GM12872 (cell line): Measurements from ENCODE around the gene OR1D5.

Experiments used
- TF ChIP-seq, protein P1 (sequence below): IDR thresholded peaks from 3 replicates; pipeline ENCODE4 v1.5.1; 2011; ENCODE audit warnings: low read depth, mild to moderate bottlenecking, low read length, moderate library complexity; ENCODE audit not compliant: insufficient read depth

Gene OR1D5

DNA sequence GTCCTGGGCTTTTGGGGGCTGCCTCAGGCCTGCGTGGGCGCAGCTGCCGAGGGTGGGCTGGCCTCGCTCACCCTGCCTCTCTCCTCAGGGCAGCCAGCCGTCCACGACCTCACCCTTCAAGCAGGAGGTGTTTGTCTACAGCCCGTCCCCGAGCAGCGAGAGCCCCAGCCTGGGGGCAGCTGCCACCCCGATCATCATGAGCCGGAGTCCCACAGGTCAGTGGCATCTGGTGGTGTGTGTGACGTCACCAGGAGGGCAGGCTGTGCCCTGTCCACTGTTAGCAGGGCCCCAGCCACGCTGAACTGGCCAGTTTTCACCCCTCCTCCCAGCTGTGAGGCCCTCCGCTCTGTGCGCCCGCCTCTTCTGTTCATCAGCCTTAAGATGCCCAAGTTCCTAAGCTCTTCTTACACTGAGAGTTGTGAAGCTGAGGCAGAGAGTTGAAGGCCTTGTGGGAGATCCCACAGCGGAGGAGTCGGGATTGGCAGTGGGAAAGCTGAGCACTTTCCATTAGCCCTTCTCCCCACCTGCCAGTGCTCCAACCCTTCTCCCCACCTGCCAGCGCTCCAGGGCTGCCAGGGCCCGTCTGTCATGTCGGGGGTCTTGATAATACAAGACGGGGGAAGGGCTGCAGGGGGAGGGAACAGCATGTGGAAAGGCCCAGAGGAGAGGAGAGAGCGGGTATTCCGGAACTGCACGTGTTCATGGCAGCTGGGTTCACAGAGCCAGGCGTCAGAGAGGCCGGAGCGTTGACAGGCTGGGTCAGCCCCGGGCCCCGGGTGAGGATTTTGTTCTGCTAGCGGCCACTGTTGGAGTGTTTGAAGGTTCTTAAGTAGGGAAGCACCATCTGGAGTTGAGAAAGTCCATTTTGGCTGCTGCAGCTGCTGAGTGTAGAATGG lies 36.3 kb downstream of the OR1D5 start:
- TF ChIP-seq, protein P1, sequence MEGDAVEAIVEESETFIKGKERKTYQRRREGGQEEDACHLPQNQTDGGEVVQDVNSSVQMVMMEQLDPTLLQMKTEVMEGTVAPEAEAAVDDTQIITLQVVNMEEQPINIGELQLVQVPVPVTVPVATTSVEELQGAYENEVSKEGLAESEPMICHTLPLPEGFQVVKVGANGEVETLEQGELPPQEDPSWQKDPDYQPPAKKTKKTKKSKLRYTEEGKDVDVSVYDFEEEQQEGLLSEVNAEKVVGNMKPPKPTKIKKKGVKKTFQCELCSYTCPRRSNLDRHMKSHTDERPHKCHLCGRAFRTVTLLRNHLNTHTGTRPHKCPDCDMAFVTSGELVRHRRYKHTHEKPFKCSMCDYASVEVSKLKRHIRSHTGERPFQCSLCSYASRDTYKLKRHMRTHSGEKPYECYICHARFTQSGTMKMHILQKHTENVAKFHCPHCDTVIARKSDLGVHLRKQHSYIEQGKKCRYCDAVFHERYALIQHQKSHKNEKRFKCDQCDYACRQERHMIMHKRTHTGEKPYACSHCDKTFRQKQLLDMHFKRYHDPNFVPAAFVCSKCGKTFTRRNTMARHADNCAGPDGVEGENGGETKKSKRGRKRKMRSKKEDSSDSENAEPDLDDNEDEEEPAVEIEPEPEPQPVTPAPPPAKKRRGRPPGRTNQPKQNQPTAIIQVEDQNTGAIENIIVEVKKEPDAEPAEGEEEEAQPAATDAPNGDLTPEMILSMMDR = no peak

DNA sequence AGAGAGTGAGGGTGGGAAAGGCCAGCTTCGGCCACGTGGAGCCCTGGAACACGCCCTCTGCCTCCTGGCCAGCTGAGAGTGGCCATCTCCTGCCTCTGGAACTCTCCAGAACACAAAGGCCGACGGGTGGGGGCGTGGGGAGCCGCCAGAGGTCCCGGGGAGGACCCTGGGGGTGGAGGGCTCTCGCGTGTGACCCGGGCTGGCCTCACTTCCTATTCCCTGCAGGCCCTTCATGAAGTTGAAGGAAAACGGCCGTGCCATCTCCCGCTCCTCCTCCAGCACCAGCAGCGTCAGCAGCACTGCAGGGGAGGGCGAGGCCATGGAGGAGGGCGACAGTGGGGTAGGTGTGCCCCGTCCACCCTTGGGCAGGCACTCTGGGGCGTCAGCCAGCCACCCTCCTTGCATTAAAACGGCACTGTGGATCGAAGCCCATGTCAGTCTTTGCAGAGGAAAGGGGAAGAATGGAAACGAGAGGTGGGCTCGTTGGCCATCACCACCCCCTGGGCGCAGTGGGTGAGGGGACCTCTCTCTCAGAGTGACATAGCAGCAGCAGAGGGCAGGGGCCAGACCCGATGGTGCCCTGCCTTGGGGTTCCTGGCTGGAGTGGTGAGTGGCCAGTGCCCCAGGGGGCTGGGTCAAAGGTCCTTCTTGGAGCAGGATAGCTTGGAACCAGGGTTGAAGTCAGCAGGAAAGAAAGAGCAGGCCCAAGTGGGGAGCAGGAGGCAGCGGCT lies 37.1 kb downstream of the OR1D5 start:
- TF ChIP-seq, protein P1 = no peak

DNA sequence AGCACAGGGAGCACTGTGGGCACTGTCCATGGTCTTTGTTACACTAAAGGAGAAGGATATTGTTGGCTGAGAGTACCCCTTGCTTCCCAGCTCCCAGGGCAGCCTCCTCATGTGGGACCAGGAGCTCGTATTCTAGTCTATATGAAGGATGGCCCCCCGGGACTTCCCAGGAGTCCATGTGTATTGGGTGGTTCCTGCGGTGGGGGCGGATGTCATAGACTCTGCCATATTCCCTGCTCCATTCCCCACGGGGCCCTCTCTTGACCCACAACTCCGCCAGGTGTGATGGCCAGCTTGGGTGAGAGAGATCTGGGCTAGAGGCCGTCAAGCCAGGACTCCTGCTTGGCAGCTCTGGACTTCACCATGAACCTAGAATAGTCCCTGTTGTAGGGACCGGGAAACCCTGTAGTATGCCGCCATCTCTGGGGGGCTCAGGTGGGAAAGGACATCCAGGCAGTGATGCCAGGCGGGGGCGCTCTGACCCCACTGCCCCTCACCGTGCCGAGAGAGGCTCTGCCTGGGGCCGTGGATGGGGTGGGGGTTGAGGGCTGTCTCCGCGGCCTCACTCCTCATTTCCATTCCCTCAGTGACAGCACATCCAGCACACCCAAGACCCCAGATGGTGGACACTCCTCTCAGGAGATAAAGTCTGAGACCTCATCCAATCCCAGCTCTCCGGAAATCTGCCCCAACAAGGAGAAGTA lies 37.8 kb downstream of the OR1D5 start:
- TF ChIP-seq, protein P1 = no peak

DNA sequence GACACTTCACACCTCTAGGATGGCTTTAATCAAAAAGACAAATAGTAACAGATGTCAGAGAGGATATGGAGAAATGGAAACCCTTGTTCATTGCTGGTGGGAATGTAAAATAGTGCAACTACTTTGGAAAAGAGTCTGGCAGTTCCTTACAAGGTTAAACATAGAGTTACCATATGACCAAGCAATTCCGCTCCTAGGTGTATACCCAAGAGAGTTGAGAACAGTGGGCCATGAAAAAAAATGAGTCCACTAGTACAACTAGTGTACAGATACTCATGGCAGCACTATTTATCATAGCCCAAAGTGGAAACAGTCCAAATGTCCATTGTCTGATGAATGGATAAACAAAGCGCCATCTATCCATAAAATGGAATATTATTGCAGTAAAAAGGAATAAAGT lies 39.1 kb downstream of the OR1D5 start:
- TF ChIP-seq, protein P1 = no peak

DNA sequence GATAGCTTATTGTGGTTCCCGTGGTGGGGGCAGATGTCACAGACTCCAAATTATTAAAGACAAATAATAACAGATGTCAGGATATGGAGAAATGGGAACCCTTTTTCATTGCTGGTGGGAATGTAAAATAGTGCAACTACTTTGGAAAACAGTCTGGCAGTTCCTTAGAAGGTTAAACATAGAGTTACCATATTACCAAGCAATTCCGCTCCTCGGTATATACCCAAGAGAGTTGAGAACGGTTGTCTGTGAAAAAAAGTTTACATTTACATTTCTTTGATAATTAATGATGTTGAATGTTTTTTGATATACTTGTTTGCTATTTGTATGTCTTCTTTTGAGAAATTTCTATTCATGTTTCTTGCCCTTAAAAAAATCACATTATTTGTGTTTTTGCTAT lies 41.2 kb downstream of the OR1D5 start:
- TF ChIP-seq, protein P1 = no peak

DNA sequence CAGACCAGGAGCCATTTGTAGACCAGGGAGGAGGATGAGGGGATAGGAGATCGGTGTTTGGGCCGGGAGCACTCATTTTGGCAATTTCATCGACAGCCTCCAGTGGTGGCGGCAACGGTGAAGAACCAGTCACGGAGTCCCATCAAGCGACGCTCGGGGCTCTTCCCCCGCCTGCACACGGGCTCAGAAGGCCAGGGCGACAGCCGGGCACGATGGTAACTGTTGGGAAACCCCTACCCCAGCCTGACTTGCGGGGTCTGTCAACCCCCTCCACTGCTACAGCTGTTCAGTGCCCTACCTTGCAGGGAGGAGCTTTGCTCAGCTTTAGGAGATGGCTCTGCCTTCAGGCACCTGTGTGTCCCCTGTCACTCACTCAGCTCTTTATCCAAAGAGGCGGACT lies 43.0 kb downstream of the OR1D5 start:
- TF ChIP-seq, protein P1 = no peak

DNA sequence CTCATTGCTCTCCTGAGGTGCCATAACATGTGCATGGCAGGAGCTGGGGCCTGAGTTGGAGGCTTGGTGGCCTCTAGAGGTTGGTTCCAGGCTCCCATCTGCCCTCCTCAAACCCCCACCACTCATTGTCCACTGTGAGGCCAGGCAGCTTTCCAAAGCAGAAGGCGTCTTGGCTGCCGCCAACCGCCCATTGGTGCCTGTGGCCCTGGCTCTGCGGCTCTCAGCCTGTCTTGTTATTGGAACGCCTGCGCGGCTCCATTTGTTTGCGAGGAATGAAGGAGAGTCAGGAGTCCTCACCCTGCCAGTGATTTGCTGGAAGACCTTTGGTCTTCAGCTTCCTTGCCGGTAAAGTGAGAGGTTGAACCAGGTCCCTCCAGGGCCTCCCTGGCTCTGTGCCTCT lies 43.6 kb downstream of the OR1D5 start:
- TF ChIP-seq, protein P1 = no peak
